Peyer's patch (tissue), 4 donors: ENCODE results near the gene CD247. TPM values are rescaled to one million over a fixed set of nuclear protein-coding genes. Genes with fewer than 3 reads are reported as not detected.

Experiments
- DNase-seq, 3 donors: peaks; one replicate each; pipeline ENCODE4 v3.0.0-alpha.2; 2017 to 2019
- H3K27ac ChIP-seq, 4 donors: fragments of 200-600 bp; sonication (generic); one replicate each; pipeline ENCODE4 v1.5.1; 2016 to 2019
- H3K27me3 ChIP-seq, 2 donors: fragments of 200-600 bp; sonication (generic); one replicate each; pipeline ENCODE4 v1.5.1; 2019
- H3K36me3 ChIP-seq, 3 donors: fragments of 200-600 bp; sonication (generic); one replicate each; pipeline ENCODE4 v1.5.1; 2016 to 2019
- H3K4me1 ChIP-seq, 4 donors: fragments of 200-600 bp; sonication (generic); one replicate each; pipeline ENCODE4 v1.5.1; 2016 to 2019
- H3K4me3 ChIP-seq, 4 donors: fragments of 200-600 bp; sonication (generic); 1 replicate in 3 of 4; 2 replicates in 1 of 4; pipeline ENCODE4 v1.5.1; 2016 to 2019; ENCODE audit warnings: mild to moderate bottlenecking in 1 of 4
- H3K9me3 ChIP-seq, 4 donors: fragments of 200-600 bp; sonication (generic); one replicate each; pipeline ENCODE4 v1.5.1; 2016 to 2019; ENCODE audit warnings: mild to moderate bottlenecking in 1 of 4
- CTCF ChIP-seq, 6 experiments: fragments of 450-650 bp in 4 of 6; fragments of 200-600 bp in 2 of 6; sonication (generic) in 1 of 6; IDR thresholded peaks; one replicate each; pipeline ENCODE4 v1.5.1; 2017 to 2019; ENCODE audit warnings: antibody characterized with exemption in 6 of 6, mild to moderate bottlenecking in 3 of 6, moderate library complexity in 1 of 6
- POLR2A ChIP-seq, 2 donors: fragments of 450-650 bp; IDR thresholded peaks; one replicate each; pipeline ENCODE4 v1.5.1; 2017; ENCODE audit warnings: antibody characterized with exemption in 2 of 2, mild to moderate bottlenecking in 2 of 2, moderate library complexity in 2 of 2
- total RNA-seq, 4 donors: library from RNA; depleted of rRNA; stranded (reverse); fragments of >200 nt; gene quantifications; one replicate each; pipeline ENCODE4 v1.1.0, GENCODE V29; 2016

The CD247 gene
- total RNA-seq, 4 donors from 2014 or later, result 1.9 to 7.4 (median 3.9) TPM; not detected in 1

GRCh38 chr1:167514288-167514687, 4.0 kb downstream of the CD247 start:
- no peak for DNase-seq
- no peaks in the 10 kb centered on the region for H3K4me1 ChIP-seq
- TF ChIP-seq POLR2A (IDR thresholded peaks at IDR 0.05) (no peak), CTCF (IDR thresholded peaks at IDR 0.05) (no peak)
- no peaks in the 10 kb centered on the region for H3K9me3 ChIP-seq
- peak overlapping the region in 2 of 4 donors; percentile 38 to 45 for H3K27ac ChIP-seq
- no peaks in the 10 kb centered on the region for H3K36me3 ChIP-seq
- no peaks in the 10 kb centered on the region for H3K27me3 ChIP-seq
- peak overlapping the region in 1 of 4 donors; percentile 12 for H3K4me3 ChIP-seq

- H3K4me3 ChIP-seq, result no peak overlapping the region
- no peaks in the 10 kb centered on the region for H3K27me3 ChIP-seq
- H3K9me3 ChIP-seq, result no peaks in the 10 kb centered on the region
- H3K36me3 ChIP-seq, result no peaks in the 10 kb centered on the region
- no peak for TF ChIP-seq CTCF (IDR thresholded peaks at IDR 0.05)
- no peak for TF ChIP-seq POLR2A (IDR thresholded peaks at IDR 0.05)
- H3K4me1 ChIP-seq, result no peaks in the 10 kb centered on the region
- H3K27ac ChIP-seq, result no peak overlapping the region
- peak in 1 of 3 donors; percentile 38 for DNase-seq
These were observed 6.2 kb downstream of the CD247 start for GRCh38 chr1:167512046-167512654.

GRCh38 chr1:167511374-167511986, 6.8 kb downstream of the CD247 start:
- TF ChIP-seq POLR2A (IDR thresholded peaks at IDR 0.05) (no peak), CTCF (IDR thresholded peaks at IDR 0.05) (no peak)
- no peak for DNase-seq
- Histone ChIP-seq H3K27me3 (no peaks in the 10 kb centered on the region), H3K9me3 (no peaks in the 10 kb centered on the region), H3K36me3 (no peaks in the 10 kb centered on the region), H3K4me3 (no peak overlapping the region), H3K27ac (no peak overlapping the region), H3K4me1 (no peaks in the 10 kb centered on the region)

- H3K4me3 ChIP-seq, result no peak overlapping the region
- DNase-seq, result no peak
- H3K27ac ChIP-seq, result no peak overlapping the region
- H3K36me3 ChIP-seq, result no peaks in the 10 kb centered on the region
- no peaks in the 10 kb centered on the region for H3K4me1 ChIP-seq
- no peaks in the 10 kb centered on the region for H3K27me3 ChIP-seq
- TF ChIP-seq CTCF (IDR thresholded peaks at IDR 0.05) (no peak), POLR2A (IDR thresholded peaks at IDR 0.05) (no peak)
- no peaks in the 10 kb centered on the region for H3K9me3 ChIP-seq
These were observed 7.4 kb downstream of the CD247 start for GRCh38 chr1:167510881-167511280.

- TF ChIP-seq CTCF (IDR thresholded peaks at IDR 0.05), result no peak
- no peak for TF ChIP-seq POLR2A (IDR thresholded peaks at IDR 0.05)
- no peaks in the 10 kb centered on the region for H3K9me3 ChIP-seq
- H3K4me3 ChIP-seq, result no peak overlapping the region
- no peaks in the 10 kb centered on the region for H3K4me1 ChIP-seq
- H3K27ac ChIP-seq, result no peak overlapping the region
- DNase-seq, result no peak
- H3K27me3 ChIP-seq, result no peaks in the 10 kb centered on the region
- H3K36me3 ChIP-seq, result no peaks in the 10 kb centered on the region
These were observed 8.1 kb downstream of the CD247 start for GRCh38 chr1:167510244-167510643.
